T-helper 22 cell (primary cell): ENCODE results near the gene PLEKHA1.

Source experiments
- DNase-seq: peaks from one replicate; pipeline ENCODE4 v3.0.0-alpha.2; 2020; ENCODE audit warnings: low read depth

Gene PLEKHA1

DNA sequence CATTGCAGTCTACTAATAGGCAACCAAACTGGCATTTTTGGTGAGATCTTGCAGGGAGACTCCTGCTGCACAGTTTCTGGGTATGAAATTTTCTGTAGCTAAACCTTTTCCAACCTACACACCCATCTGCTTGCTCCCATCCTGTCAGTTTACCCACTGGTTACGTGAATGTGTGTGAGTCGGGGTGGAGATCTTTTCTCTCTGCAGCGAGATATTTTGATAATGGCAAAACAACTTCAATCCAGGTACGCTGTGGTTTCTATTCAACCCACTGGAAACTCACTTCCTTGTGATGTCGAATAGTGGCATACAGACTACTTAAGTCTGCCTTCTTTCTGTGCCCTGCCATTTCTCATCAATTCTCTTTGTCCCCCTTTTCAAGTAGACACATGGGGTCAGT lies 4.5 kb downstream of the PLEKHA1 start:
- no peak for DNase-seq

DNA sequence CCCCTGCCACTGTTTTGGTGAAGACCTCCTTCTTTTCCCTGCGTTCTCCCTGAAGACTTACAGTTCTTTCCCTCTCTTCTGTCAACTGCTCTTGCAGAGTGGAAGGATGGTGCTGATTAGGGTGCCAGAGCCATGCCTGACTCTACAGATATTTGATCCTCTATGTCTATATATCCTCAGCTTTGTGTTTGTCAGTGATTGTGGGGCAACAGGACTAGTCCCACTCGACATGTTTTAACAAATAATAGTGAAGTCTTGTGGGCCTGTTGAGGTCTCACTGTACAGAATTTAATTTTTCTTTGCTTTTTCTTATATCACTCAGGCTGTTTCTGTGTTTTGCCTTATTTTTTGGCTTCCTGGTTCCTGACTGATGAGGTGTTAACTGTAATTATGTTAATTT lies 5.0 kb downstream of the PLEKHA1 start:
- no peak for DNase-seq

DNA sequence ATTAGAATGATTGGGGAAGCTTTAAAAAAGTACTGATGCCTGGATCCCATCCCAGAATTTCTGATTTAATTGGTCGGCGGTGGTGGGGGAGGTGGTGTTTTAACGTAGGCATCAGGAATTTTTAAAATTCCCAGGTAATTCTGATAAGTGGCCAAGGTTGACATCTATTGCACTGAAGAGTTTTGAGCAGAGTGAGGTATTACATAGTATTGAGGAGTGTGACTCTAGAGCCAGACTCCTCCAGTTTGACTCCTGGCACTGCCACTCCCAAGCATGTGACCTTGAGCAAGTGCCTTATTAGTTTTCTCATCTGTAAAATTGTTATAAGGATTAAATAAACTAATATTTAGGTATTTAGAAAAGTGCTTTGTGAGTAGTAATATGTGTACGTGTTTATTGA lies 6.2 kb downstream of the PLEKHA1 start:
- DNase-seq: no peak

DNA sequence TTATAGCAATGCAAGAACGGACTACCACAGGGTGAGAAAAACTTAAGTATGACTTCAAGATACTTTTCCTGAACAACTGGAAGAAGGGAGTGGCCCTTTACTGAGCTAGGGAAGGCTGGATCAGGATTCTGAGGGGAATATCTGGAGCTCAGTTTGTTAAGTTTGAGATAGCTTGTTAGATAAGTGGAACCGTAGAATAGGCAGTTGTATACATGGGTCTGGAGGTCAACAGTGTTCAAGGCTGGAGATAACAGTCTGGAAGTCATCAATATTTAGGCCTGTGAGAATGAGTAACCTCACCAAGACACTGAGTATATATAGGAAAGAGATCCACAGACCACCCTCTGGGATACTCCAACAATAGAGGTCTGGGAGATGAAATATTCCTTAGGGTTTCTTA lies 7.2 kb downstream of the PLEKHA1 start:
- DNase-seq: no peak

DNA sequence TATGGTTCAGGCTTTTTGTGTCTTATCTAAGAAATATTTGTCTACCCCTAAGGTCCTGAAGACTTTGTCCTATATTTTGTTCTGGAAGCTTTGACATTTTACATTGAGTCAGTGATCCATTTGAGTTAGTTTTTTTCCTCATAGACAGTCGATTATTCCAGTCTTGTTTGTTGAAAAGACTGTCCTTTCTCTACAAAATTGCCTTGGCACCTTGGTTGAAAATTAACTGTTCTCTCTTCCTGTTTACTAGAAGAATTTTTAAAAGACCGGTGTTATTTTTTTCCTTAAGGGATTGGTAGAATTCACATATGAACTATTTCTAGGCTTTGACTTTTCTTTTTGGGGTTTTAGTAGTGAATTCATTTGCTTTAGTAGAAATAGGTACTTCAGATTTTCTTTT lies 12.0 kb downstream of the PLEKHA1 start:
- no peak for DNase-seq

DNA sequence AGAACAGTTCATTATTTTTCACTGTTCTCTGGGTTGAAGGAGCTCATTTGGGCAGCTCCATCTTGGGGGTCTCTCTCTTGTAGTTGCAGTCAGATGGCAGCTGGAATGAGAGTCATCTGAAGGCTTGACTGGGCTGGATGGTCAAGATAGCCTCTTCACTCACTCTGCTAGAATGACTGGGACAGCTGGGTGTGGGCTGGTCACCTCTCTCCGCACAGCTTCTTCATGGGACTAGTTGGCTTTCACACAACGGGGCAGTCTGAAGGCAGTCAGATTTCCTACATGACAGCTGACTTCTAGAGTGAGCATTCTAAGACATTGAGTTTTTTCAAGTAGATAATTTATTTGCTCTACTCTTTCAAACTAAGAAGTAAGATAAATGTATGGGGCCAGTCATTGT lies 13.1 kb downstream of the PLEKHA1 start:
- no peak for DNase-seq

DNA sequence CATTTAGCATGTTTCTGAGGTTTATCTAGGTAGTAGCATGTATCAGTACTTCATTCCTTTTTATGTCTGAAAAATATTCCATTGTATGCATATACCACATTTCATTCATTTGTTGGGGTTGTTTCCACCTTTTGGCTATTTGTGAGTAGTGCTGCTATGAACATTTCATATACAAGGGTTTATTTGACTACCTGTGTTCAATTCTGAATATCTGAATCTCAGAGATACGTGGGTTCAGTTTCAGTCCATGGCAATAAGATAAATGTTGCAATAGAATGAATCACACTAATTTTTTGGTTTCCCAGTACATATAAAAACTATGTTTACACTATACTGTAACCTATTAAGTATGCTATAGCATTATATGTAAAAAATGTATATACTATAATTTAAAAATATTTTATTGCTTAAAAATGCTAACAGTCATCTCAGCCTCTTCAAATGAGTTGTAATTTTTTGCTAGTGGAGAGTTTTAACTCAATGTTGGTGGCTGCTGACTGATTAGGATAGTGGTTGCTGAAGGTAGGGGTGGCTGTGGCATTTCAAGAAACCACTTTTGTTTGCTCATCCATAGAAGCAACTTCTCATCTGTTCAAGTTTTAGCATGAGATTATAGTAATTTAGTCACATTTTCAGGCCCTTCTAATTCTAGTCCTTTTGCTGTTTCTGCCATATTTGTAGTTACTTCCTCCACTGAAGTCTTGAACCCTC lies 13.9 kb downstream of the PLEKHA1 start:
- DNase-seq: no peak

DNA sequence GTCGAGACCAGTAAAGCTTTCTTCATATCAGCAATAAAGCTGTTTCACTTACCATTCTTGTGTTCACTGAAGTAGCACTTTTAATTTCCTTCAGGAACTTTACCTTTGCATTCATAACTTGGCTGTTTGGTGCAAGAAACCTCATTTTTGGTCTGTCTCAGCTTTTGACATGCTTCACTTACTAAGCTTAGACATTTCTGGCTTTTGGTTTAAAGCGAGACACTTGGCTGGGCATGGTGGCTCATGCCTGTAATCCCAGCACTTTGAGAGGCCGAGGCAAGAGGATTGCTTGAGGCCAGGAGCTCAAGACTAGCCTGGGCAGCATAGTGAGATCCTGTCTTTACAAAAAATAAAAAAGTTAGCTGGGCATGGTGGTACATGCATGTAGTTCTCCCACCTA lies 15.8 kb downstream of the PLEKHA1 start:
- DNase-seq: no peak

DNA sequence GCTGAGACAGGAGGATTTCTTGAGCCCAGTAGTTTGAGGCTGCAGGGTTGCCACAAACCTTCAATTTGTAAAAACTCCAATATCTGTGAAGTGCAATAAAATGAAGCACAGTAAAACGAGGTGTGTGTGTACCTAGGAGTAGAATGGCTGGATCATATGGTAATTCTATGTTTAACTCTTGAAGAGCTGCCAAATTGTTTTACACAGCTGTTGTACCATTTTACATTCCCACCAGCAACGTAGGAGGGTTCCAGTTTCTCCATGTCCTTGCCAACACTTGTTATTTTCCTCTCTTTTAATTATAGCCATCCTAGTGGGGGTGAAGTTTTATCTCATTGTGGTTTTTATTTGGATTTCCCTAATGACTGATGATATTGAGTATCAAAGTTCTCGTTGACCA lies 16.2 kb downstream of the PLEKHA1 start:
- DNase-seq: no peak

DNA sequence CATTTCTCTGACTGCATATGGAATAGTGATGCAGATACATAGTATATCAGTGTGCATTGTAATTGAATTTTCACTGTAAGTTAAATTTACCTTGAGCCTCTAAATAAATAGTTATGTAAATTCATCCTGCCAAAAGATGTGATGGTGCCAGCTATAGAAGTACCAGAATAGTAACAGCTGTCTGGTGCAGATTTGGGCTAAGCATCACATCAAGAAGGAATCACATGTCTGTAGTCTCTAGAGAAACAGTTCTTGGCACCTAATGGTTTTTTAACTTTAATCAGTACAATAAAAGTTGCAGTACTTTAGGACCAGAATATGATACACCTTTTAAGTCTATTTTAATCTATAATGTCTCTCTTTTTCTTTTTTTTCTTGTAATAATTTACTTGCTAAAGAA lies 17.4 kb downstream of the PLEKHA1 start:
- no peak for DNase-seq

DNA sequence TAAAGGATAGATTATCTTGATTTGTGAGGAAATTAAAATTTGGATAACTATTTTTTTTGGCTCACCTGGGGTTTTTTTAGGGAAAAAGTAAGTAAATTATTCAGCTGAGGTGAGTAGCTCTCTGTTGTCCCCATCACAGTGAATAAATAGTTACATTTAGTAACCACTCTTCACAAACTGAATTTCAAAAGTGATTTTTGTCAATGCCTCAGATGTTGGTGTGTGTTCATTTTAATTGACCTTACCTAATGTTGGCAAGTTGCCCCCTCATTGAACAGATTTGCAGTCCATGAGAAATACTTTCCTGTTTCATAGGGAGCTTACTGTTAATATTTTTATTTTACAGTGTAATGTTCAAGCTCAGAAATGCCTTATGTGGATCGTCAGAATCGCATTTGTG lies 18.3 kb downstream of the PLEKHA1 start:
- no peak for DNase-seq

DNA sequence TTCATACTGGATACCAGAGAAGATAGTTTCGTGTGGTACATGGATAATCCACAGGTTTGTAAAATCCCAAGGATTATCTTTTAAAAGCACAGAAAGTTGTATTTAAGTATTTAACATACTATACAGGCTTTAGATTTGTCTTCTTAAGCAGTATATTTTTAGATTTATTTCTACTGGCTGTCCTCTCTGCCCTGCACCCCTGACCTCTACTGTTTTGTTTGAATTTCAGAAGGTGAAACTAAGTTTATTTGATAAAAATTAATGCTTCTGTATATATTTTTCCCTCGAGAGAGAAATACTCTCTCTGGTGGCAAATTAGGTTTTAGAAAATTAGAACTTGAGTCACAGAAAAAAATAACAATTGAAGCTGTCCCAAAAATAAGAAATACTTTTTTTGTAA lies 18.8 kb downstream of the PLEKHA1 start:
- DNase-seq: no peak

DNA sequence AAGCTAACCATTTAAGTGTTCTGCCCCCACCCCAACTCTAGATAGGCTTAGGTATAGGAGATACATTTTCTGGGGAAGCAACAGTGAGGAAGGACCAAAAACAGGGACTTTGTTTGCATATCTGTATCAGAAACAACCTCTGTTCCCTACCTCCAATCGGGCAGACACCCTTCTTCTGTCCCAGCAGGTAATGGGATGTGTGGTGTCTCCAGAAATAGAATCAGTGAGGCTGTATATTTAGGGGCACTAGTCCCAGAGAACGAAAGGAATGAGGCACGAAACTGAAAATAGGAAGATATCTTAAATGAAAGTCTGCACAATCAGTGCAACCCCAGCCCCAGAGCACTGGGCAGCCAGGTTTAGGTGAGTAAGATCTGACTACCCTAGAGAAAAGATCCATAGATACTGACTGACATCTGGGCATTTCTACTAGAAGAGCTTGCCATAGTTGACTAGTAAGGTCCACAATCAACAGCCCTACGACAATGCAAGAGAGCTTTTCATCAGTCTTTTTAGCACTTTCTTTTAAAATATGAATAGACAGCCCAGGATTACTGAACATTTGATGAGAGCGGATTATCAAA lies 28.1 kb downstream of the PLEKHA1 start:
- no peak for DNase-seq

DNA sequence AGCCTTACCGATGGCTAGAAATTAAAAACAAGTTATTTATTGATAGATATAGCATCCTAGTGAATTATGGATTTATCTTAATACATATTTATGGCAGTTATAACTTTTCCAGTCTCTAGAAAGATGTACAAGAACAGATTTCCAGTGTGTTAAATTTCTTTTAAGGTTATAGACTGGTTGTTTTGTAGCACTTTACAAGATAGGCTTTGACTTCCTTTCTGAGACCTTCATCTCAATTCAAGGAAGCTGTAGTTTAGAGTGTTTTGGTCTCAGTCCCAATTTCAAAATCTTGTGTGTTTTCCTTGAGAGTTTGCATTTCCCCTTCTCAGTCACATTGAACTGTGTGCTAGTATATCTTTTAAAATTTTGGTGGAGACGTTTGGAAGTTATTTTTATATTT lies 30.1 kb downstream of the PLEKHA1 start:
- DNase-seq: no peak

DNA sequence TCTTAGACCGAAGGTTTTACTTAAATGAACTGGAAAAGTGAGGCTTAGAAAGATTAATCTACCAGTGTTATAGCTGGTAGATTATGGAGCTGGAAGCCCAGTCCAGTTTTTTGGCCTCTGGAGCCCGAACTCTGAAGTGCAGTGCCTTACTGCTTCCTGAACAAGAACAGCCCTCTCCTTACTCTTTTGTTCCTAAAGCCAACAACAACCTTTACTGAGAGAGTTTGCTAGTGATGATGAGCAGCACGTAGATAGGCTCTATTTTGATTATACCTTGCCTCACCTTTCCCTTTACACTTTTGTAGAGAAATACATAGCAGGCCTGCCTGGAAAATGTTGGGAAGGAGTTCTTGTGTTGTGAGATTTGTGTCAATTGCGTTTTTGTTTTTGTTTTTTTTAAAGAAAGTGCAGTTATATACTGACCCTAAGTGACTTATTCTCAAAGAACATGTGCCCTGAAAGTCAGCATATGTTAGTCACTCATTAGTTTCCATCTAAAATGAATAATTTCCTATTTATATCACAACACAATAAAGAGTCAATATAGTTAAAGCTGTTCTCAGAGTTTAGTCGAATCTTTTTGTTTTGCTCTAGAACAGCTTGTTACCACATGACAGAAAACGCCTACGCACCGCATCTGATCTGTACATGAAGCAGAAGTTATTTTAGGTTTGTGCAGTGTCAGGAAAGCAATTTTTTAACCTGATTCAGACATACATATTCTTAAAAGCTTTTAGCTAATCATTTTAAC lies 33.0 kb downstream of the PLEKHA1 start:
- no peak for DNase-seq

DNA sequence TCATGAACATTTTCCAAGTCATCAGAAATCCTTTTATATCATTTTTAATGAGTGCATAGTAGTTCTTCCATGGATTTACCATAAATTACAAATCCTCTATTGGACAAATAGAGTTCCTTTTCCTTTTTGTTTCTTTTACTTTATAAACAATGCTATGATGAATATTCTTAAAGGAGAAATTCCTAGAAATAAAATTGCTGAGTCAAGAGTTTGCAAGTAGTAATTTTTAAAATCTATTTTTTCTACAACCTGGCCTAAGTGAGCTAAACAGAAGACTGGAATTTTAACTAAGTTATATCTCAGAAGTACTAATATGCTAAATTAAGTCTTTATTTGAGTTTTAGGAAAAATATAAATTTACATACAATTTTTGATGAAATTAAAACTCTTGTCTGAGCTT lies 38.8 kb downstream of the PLEKHA1 start:
- DNase-seq: no peak

DNA sequence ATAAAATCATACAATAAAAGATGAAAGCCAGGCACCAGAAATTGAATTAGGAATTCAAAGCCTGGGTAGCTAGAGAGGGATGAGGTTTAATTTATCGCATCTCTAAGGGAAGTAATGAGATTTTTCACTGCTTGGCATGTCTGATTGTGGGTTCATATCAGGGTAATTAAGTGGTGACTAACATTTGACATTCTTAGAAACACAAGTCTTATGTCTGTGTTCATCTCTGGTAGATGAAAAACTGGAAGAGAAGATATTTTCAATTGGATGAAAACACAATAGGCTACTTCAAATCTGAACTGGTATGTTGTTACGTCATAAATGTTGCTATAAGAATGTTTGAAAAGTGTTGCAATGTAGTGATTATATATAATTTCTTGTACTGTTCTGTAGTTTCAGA lies 43.2 kb downstream of the PLEKHA1 start:
- no peak for DNase-seq

DNA sequence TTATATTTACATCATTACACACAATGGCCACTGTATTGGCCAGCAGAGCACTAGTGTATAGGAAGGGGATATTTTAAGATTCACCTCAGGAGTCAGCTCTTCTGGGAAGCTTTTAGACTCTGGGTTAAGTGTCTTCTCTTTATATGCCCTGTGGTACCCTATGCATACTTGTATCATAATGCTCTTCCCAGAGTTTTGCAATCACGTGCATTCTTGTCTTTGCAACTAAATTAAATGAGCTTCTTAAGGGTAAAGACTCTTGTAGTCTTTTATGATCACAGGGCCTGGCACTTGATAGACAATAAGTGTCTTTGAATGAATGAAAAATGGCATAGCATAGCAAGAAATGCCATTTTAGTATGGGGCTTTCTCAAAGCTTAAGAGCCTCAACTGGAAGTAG lies 44.5 kb downstream of the PLEKHA1 start:
- DNase-seq: no peak

DNA sequence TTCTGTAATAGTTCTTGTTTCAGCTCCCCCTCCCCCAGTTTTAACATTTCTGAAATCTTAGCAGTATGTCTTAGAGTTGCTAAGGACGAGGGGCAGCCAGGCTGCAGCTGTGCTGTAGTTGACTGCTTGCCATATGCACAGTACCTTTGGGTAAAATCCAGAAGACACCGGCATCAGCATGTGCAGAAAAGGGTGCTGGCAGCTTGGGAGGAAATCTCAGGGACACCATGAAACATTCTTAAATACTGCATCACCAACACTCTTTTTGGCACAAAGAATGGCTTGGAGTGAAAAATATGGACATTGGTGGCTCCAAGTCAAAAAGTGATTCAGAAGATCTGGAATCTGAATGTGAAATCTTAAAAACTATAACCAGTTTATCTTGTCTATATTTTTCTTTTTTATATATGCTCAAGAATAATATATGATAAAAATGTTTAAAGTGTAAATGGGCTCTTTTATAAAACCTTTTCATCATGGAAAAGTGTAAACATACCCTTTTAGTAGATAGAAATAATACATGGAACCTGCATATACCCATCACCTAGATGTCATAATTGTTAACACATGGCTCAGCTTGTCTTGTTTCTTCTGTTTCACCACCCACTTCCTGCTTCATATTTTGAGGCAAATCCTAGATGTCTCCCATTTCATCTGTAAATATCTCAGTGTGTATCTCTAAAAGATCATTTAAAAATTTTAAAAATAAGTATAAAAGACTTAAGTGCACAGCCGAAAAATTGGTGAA lies 45.5 kb downstream of the PLEKHA1 start:
- DNase-seq: no peak

DNA sequence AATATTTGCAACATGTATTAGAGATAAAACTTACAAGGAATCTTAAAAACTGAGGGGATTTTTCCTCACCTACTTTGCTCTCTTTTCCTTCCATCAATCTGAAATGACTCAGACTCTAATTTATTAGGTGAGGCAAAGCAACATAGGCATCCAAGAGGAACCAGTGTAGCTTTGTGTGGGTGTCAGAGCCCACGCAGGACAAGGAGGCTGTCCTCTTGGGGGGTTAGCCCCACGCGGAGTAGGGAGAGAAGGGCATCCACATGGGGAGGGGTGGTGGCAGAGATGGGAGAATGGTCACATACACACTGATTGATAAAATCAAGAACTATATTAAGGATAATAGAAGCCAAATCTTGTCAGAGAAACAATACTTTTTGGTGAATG lies 46.1 kb downstream of the PLEKHA1 start:
- no peak for DNase-seq

DNA sequence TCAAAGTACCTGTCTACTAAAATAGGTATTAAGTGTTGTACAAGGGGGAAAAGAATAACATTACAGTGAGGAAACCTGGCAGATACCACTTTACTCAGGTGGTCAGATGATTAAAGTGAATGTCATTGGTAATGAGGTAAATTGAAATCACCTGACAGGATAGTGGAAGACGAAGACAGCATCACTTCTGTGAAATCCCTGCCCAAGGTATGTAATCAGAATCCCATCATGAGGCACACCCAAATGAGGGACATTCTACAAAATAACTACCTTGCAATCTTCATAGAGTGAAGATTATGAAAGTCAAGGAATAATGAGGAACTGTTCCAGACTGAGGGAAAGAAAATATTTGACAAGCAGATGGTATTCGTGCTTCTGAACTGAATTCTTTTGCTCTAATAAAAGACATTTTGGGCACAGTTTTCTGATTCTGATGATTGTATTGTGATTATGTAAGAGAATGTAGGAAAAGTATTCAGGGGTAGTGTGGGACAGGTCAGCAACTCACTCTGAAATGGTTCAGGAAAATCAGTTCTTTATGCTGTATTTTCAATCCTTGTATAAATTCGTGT lies 46.6 kb downstream of the PLEKHA1 start:
- DNase-seq: no peak

DNA sequence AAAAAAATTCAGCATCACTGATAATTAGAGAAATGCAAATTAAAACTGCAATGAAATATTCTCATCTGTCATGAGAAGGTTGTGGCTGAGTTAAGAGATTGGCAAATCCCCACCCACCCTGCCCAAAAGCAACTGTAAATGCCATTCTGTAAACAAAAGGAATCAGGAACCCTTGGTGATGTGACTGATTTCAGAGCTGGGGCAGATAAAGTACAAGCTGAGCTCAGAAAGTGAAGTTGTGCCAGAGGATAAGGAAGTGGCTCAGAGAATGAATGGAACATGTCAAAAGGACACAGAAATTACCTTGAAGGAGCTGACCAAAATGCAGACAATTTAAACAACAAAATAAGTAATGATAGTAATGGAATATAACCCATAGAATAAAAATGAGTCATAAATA lies 47.2 kb downstream of the PLEKHA1 start:
- DNase-seq: no peak
